NCI-H1417 treated with DMSO at 0.1 percent for 48 hours (cell line): ENCODE results near the gene LRRC63.
"Not testable (repeated sequence)": the region's sequence is repeated elsewhere in the genome, so short reads cannot be mapped to it uniquely, and the experiment has no call there.

Experiments
- DNase-seq: peaks from one replicate; lab custom pipeline; 2025; lab: John Stamatoyannopoulos, UW

Gene LRRC63

GRCh38 chr13:46181840-46182490, 29.8 kb upstream of the LRRC63 start, which contains the start of gene LCP1:
LCP1 (minus strand) TSS chr13:46182177; CDS start chr13:46159662, 22,515 bp downstream.
- DNase-seq = no peak

- no peak for DNase-seq
Measured at GRCh38 chr13:46182491-46182877, 29.2 kb upstream of the LRRC63 start.

- DNase-seq = no peak
Measured at GRCh38 chr13:46183018-46183946, 28.4 kb upstream of the LRRC63 start.

- no peak for DNase-seq
Measured at GRCh38 chr13:46184277-46184699, 27.4 kb upstream of the LRRC63 start.

GRCh38 chr13:46185634-46186033, 26.1 kb upstream of the LRRC63 start:
- no peak for DNase-seq

- DNase-seq = no peak
Measured at GRCh38 chr13:46192412-46192811, 19.3 kb upstream of the LRRC63 start.

- DNase-seq = no peak
Measured at GRCh38 chr13:46195016-46195415, 16.7 kb upstream of the LRRC63 start.

- DNase-seq = no peak
Measured at GRCh38 chr13:46197299-46198048, 14.3 kb upstream of the LRRC63 start.

GRCh38 chr13:46198696-46199193, 13.0 kb upstream of the LRRC63 start:
- DNase-seq = no peak

GRCh38 chr13:46202188-46202795, 9.4 kb upstream of the LRRC63 start:
- no peak for DNase-seq

GRCh38 chr13:46202966-46203365, 8.8 kb upstream of the LRRC63 start:
- DNase-seq = no peak

GRCh38 chr13:46206143-46206542, 5.6 kb upstream of the LRRC63 start:
- DNase-seq = no peak

GRCh38 chr13:46207828-46208227, 3.9 kb upstream of the LRRC63 start:
- DNase-seq = no peak

- DNase-seq = no peak
Measured at GRCh38 chr13:46210362-46211083, 1.2 kb upstream of the LRRC63 start.

GRCh38 chr13:46211116-46211482, 629 bp upstream of the LRRC63 start:
- DNase-seq = no peak

- no peak for DNase-seq
Measured at GRCh38 chr13:46213242-46213641, 1.5 kb downstream of the LRRC63 start.

GRCh38 chr13:46214741-46215140, 3.0 kb downstream of the LRRC63 start:
- DNase-seq = not testable (repeated sequence)

- not testable (repeated sequence) for DNase-seq
Measured at GRCh38 chr13:46220234-46220633, 8.5 kb downstream of the LRRC63 start.

GRCh38 chr13:46229251-46229650, 17.5 kb downstream of the LRRC63 start:
- DNase-seq = no peak

- DNase-seq = no peak
Measured at GRCh38 chr13:46232281-46232680, 20.6 kb downstream of the LRRC63 start.

- DNase-seq = no peak
Measured at GRCh38 chr13:46235286-46235685, 23.6 kb downstream of the LRRC63 start.
